NCI-H1436 treated with DMSO at 0.1 percent for 48 hours (cell line): ENCODE results near the gene ANKS4B.
"Not testable (repeated sequence)": the region's sequence is repeated elsewhere in the genome, so short reads cannot be mapped to it uniquely, and the experiment has no call there.

ENCODE experiments used
- DNase-seq: peaks from one replicate; lab custom pipeline; 2025; lab: John Stamatoyannopoulos, UW

The ANKS4B gene

GRCh38 chr16:21233521-21234150 lies at the start of gene ANKS4B:
TSS of gene ANKS4B (plus strand) at chr16:21233699. CDS start at chr16:21233738, 39 bp downstream.
- no peak for DNase-seq

GRCh38 chr16:21183995-21184394 lies 49.5 kb upstream of the ANKS4B start:
- no peak for DNase-seq

GRCh38 chr16:21184834-21185233 lies 48.7 kb upstream of the ANKS4B start:
- DNase-seq: no peak

GRCh38 chr16:21185659-21186325 lies 47.7 kb upstream of the ANKS4B start:
- no peak for DNase-seq

- no peak for DNase-seq
These were observed 47.2 kb upstream of the ANKS4B start for GRCh38 chr16:21186326-21186691.

GRCh38 chr16:21189311-21189710 lies 44.2 kb upstream of the ANKS4B start:
- DNase-seq: no peak

GRCh38 chr16:21190013-21190412 lies 43.5 kb upstream of the ANKS4B start:
- DNase-seq: no peak

GRCh38 chr16:21190599-21190998 lies 42.9 kb upstream of the ANKS4B start:
- no peak for DNase-seq

GRCh38 chr16:21192991-21193390 lies 40.5 kb upstream of the ANKS4B start:
- DNase-seq: no peak

- DNase-seq: no peak
These were observed 38.7 kb upstream of the ANKS4B start for GRCh38 chr16:21194771-21195301.

- not testable (repeated sequence) for DNase-seq
These were observed 38.2 kb upstream of the ANKS4B start for GRCh38 chr16:21195330-21195729.

GRCh38 chr16:21197112-21197511 lies 36.4 kb upstream of the ANKS4B start:
- DNase-seq: no peak

GRCh38 chr16:21197621-21198020 lies 35.9 kb upstream of the ANKS4B start:
- no peak for DNase-seq

GRCh38 chr16:21199607-21200218 lies 33.8 kb upstream of the ANKS4B start:
- no peak for DNase-seq

- no peak for DNase-seq
These were observed 30.2 kb upstream of the ANKS4B start for GRCh38 chr16:21203155-21203797.

GRCh38 chr16:21205303-21205702 lies 28.2 kb upstream of the ANKS4B start:
- DNase-seq: no peak

GRCh38 chr16:21206550-21206949 lies 26.9 kb upstream of the ANKS4B start:
- no peak for DNase-seq

GRCh38 chr16:21208446-21209230 lies 24.9 kb upstream of the ANKS4B start:
- DNase-seq: no peak

GRCh38 chr16:21211486-21211885 lies 22.0 kb upstream of the ANKS4B start, which contains the start of gene ZP2:
TSS of gene ZP2 (minus strand) at chr16:21211574. CDS start at chr16:21211547, 27 bp downstream.
- DNase-seq: no peak

GRCh38 chr16:21214086-21214485 lies 19.4 kb upstream of the ANKS4B start:
- no peak for DNase-seq

GRCh38 chr16:21217121-21217520 lies 16.4 kb upstream of the ANKS4B start:
- no peak for DNase-seq

- DNase-seq: no peak
These were observed 15.3 kb upstream of the ANKS4B start for GRCh38 chr16:21218153-21218552.
